K562 (cell line): ENCODE measurements around the gene SDCCAG8. TPM values are rescaled to one million over a fixed set of nuclear protein-coding genes. Genes with fewer than 3 reads are reported as not detected.

ENCODE experiments used
- ARID3A ChIP-seq: IDR thresholded peaks from 2 replicates; pipeline ENCODE4 v1.6.1; 2012; ENCODE audit warnings: low read depth, low read length, improper control_type of control experiment, borderline replicate concordance
- CBX8 ChIP-seq: fragments of 200-600 bp; sonication (generic); IDR thresholded peaks from 2 replicates; pipeline ENCODE4 v1.6.1; 2012; ENCODE audit warnings: borderline replicate concordance, mixed run types, low read depth, mild to moderate bottlenecking, moderate library complexity, mixed read lengths, low read length, control low read depth, inconsistent platforms; ENCODE audit not compliant: poor library complexity, severe bottlenecking; ENCODE audit errors: extremely low read depth
- CEBPB ChIP-seq: fragments of 450-650 bp; IDR thresholded peaks from 2 replicates; pipeline ENCODE4 v1.6.1; 2016; ENCODE audit warnings: missing genetic modification characterization, missing compliant biosample characterization
- CEBPG ChIP-seq, 3 experiments: fragments of 200-800 bp in 1 of 3; sonication (Bioruptor generic) in 1 of 3; sonication (generic) in 1 of 3; formaldehyde crosslinking in 1 of 3; IDR thresholded peaks in 2 of 3; conservative IDR thresholded peaks in 1 of 3; 2 replicates each; pipeline versions ENCODE4 v1.6.1 to v1.8.0; 2016 to 2022; ENCODE audit warnings: missing compliant biosample characterization in 2 of 3, missing genetic modification characterization in 2 of 3, mild to moderate bottlenecking in 1 of 3, missing genetic modification reagents in 1 of 3
- CTCF ChIP-seq, 3 experiments: IDR thresholded peaks in 2 of 3; conservative IDR thresholded peaks in 1 of 3; 2 replicates each; pipeline ENCODE4 v1.5.1; 2011 to 2012; ENCODE audit warnings: low read length in 3 of 3, mild to moderate bottlenecking in 3 of 3, control low read depth in 2 of 3, improper control_type of control experiment in 1 of 3, inconsistent platforms in 1 of 3, low read depth in 1 of 3, mixed read lengths in 1 of 3, moderate library complexity in 1 of 3; ENCODE audit not compliant: insufficient read depth in 2 of 3
- E2F6 ChIP-seq, 2 experiments: IDR thresholded peaks; 2 replicates each; pipeline ENCODE4 v1.6.1; 2011; ENCODE audit warnings: borderline replicate concordance in 1 of 2, control low read depth in 1 of 2, low read depth in 1 of 2, low read length in 1 of 2, mild to moderate bottlenecking in 1 of 2, mixed read lengths in 1 of 2, moderate library complexity in 1 of 2; ENCODE audit not compliant: insufficient read depth in 1 of 2, insufficient read length in 1 of 2, poor library complexity in 1 of 2, severe bottlenecking in 1 of 2; ENCODE audit errors: extremely low read depth in 1 of 2
- HCFC1 ChIP-seq: IDR thresholded peaks from 2 replicates; pipeline ENCODE4 v1.6.1; 2012; ENCODE audit warnings: low read depth, low read length, improper control_type of control experiment
- HDAC2 ChIP-seq: fragments of 450-650 bp; IDR thresholded peaks from 2 replicates; pipeline ENCODE4 v1.6.1; 2016; ENCODE audit warnings: mild to moderate bottlenecking
- L3MBTL2 ChIP-seq: fragments of 450-650 bp; IDR thresholded peaks from 2 replicates; pipeline ENCODE4 v1.6.1; 2016; ENCODE audit warnings: mild to moderate bottlenecking, moderate library complexity
- MAFK ChIP-seq: IDR thresholded peaks from 2 replicates; pipeline ENCODE4 v1.6.1; 2011; ENCODE audit warnings: low read length, improper control_type of control experiment
- NKRF ChIP-seq: fragments of 450-650 bp; IDR thresholded peaks from 2 replicates; pipeline ENCODE4 v1.6.1; 2016; ENCODE audit warnings: borderline replicate concordance
- PYGO2 ChIP-seq: fragments of 450-650 bp; IDR thresholded peaks from 2 replicates; pipeline ENCODE4 v1.6.1; 2016; ENCODE audit warnings: mild to moderate bottlenecking, missing genetic modification characterization, moderate library complexity, missing compliant biosample characterization
- SMAD1 ChIP-seq: fragments of 150-350 bp; IDR thresholded peaks from 2 replicates; pipeline ENCODE4 v1.6.1; 2014; ENCODE audit warnings: low read length, low read depth; ENCODE audit not compliant: partially characterized antibody
- STAT5B ChIP-seq: fragments of 250-450 bp; sonication (Bioruptor Pico); IDR thresholded peaks from 2 replicates; pipeline ENCODE4 v1.8.0; 2021; ENCODE audit warnings: mild to moderate bottlenecking, inconsistent platforms
- SUPT5H ChIP-seq: fragments of 450-650 bp; IDR thresholded peaks from 2 replicates; pipeline ENCODE4 v1.6.1; 2016
- TAF15 ChIP-seq: fragments of 200-400 bp; formaldehyde crosslinking; IDR thresholded peaks from 2 replicates; pipeline ENCODE4 v1.6.1; 2017; ENCODE audit warnings: mild to moderate bottlenecking, low read depth, low read length, moderate library complexity
- ZNF134 ChIP-seq: fragments of 250-450 bp; sonication (Bioruptor Pico); conservative IDR thresholded peaks from 2 replicates; pipeline ENCODE4 v1.4.0; 2020
- ZNF212 ChIP-seq: fragments of 450-650 bp; formaldehyde crosslinking; IDR thresholded peaks from 2 replicates; pipeline ENCODE4 v1.4.0; 2020; ENCODE audit warnings: mild to moderate bottlenecking
- polyA plus RNA-seq, 8 experiments: library from polyadenylated mRNA; depleted of rRNA in 4 of 8; stranded (reverse) in 5 of 8; unstranded in 3 of 8; fragments of >200 nt; fragmentation: Nextera tagmentation in 2 of 8; fragmentation: Illumina TruSeq in 1 of 8; extraction: Ambion mirVana in 2 of 8; extraction: Trizol in 1 of 8; gene quantifications; 2 replicates each; pipeline versions ENCODE4 v1.2.1 to v1.2.3, GENCODE V29; 2011 to 2014; ENCODE audit warnings: inconsistent platforms in 1 of 8, missing spikeins in 1 of 8
- total RNA-seq, 7 experiments: library from RNA; depleted of rRNA in 6 of 7; stranded (reverse); fragments of >200 nt in 6 of 7; fragmentation: Illumina TruSeq in 2 of 7; extraction: Trizol in 2 of 7; gene quantifications; 2 replicates each; pipeline versions ENCODE4 v1.2.1 to v1.2.3, GENCODE V29; 2011 to 2021; ENCODE audit warnings: low replicate concordance in 1 of 7
- TF ChIP-seq, protein P1 (sequence below): sonication (generic); formaldehyde crosslinking; IDR thresholded peaks from 2 replicates; pipeline ENCODE4 v1.8.1; 2023; ENCODE audit warnings: mild to moderate bottlenecking, missing genetic modification reagents

The SDCCAG8 gene
- total and polyA plus RNA-seq, 9 of the 15 experiments (the other 6 are each of a cell fraction or from before 2014, with no cell fraction given), result 17.9 to 36.7 (median 25.4) TPM

- no peak for TF ChIP-seq NKRF
- TF ChIP-seq CTCF (IDR thresholded peaks at IDR 0.05 in 2 of 3, conservative IDR thresholded peaks at IDR 0.05 in 1 of 3; ENCODE audit: insufficient read depth in 2 of 3, low read depth in 1 of 3, low read length in 3 of 3), result peak; percentile 53 to 89 (median 62); a peak in 4 of 6 replicates
- no peak for TF ChIP-seq L3MBTL2
- TF ChIP-seq HDAC2, result no peak
- no peak for TF ChIP-seq SMAD1
- TF ChIP-seq, protein P1, sequence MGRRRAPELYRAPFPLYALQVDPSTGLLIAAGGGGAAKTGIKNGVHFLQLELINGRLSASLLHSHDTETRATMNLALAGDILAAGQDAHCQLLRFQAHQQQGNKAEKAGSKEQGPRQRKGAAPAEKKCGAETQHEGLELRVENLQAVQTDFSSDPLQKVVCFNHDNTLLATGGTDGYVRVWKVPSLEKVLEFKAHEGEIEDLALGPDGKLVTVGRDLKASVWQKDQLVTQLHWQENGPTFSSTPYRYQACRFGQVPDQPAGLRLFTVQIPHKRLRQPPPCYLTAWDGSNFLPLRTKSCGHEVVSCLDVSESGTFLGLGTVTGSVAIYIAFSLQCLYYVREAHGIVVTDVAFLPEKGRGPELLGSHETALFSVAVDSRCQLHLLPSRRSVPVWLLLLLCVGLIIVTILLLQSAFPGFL (CRISPR knock-in tag), result no peak
- TF ChIP-seq TAF15, result no peak
- TF ChIP-seq PYGO2 (tag), result no peak
- no peak for TF ChIP-seq STAT5B (CRISPR knock-in tag)
- TF ChIP-seq ZNF134 (CRISPR knock-in tag), result no peak
- no peak for TF ChIP-seq CBX8
- no peak for TF ChIP-seq SUPT5H
- 0 out of 2 replicates have a peak, but pooled peaks have one; percentile 9 for TF ChIP-seq MAFK
- peak; percentile 79; the same call in 1 of the 2 replicates for TF ChIP-seq ARID3A
- TF ChIP-seq E2F6 (IDR thresholded peaks at IDR 0.05; ENCODE audit: borderline replicate concordance in 1 of 2, extremely low read depth in 1 of 2, insufficient read depth in 1 of 2, insufficient read length in 1 of 2, low read depth in 1 of 2, low read length in 1 of 2, poor library complexity in 1 of 2, severe bottlenecking in 1 of 2), result no peak
- no peak for TF ChIP-seq HCFC1
- TF ChIP-seq CEBPB (tag), result peak; percentile 60
- no peak for TF ChIP-seq CEBPG (CRISPR knock-in tag; IDR thresholded peaks at IDR 0.05)
- peak; percentile 50 to 66; a peak in 2 of 4 replicates for TF ChIP-seq CEBPG (tag; conservative IDR thresholded peaks at IDR 0.05 in 1 of 2, IDR thresholded peaks at IDR 0.05 in 1 of 2)
- TF ChIP-seq ZNF212, result no peak
Observed at GRCh38 chr1:243325305-243325890, 69.6 kb downstream of the SDCCAG8 start (continued).
